PC-9 (cell line): ENCODE data around the gene SNRPE.

Experiments used
- EZH2 ChIP-seq: fragments of 200-600 bp; sonication (generic); IDR thresholded peaks from 2 replicates; pipeline ENCODE4 v1.8.0; 2017; ENCODE audit warnings: antibody characterized with exemption, low read depth
- TF ChIP-seq, protein P1 (sequence below): fragments of 200-600 bp; sonication (generic); conservative IDR thresholded peaks from 2 replicates; pipeline ENCODE4 v1.6.1; 2017; ENCODE audit warnings: mixed run types, antibody characterized with exemption, mild to moderate bottlenecking, moderate library complexity

DNA sequence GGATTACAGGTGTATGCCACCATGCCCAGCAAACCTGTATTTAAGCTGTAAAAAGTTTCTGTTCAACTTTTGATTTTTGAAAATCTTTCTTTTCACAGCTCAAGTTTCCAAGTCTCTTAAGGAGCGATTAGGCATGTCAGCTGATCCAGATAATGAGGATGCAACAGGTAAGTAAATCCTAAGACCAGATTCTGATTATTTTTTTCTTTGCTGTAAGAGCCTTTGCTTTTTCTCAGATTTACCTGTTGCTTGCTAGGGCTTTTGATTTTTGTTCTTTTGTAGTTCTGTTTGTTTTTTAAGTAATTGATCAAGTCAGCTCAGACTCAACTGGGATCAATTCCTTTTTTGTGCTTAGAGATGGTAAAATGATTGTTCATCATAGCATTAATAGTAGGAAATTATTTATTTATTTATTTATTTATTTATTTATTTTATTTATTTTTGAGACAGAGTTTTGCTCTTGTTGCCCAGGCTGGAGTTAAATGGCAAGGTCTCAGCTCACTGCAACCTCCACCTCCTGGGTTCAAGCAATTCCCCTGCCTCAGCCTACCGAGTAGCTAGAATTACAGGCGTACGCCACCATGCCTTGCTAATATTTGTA is 21.1 kb upstream of the SNRPE start:
- TF ChIP-seq, protein P1, sequence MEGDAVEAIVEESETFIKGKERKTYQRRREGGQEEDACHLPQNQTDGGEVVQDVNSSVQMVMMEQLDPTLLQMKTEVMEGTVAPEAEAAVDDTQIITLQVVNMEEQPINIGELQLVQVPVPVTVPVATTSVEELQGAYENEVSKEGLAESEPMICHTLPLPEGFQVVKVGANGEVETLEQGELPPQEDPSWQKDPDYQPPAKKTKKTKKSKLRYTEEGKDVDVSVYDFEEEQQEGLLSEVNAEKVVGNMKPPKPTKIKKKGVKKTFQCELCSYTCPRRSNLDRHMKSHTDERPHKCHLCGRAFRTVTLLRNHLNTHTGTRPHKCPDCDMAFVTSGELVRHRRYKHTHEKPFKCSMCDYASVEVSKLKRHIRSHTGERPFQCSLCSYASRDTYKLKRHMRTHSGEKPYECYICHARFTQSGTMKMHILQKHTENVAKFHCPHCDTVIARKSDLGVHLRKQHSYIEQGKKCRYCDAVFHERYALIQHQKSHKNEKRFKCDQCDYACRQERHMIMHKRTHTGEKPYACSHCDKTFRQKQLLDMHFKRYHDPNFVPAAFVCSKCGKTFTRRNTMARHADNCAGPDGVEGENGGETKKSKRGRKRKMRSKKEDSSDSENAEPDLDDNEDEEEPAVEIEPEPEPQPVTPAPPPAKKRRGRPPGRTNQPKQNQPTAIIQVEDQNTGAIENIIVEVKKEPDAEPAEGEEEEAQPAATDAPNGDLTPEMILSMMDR: no peak
- TF ChIP-seq EZH2: no peak
